Measurements from ENCODE around the gene GRPEL2.

DNA sequence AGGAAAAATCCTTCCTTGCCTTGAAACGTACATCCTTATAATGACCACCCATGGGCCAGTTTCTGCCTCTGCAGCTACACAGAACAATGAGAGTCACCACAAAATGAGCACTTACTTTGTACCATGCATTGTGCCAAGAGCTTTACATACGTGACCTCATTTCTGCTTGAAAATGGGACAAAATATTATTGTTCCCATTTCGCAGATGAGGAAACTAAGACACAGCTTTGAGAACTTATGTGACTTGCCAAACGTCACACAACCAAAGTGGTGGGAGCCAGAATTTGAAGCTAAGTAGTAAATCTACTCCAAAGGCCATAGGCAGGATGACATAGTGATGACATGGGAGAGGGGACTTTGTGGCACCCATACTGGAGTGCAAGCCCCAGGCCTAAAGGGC lies 34.8 kb upstream of the GRPEL2 start:
- TF ChIP-seq, protein P1, sequence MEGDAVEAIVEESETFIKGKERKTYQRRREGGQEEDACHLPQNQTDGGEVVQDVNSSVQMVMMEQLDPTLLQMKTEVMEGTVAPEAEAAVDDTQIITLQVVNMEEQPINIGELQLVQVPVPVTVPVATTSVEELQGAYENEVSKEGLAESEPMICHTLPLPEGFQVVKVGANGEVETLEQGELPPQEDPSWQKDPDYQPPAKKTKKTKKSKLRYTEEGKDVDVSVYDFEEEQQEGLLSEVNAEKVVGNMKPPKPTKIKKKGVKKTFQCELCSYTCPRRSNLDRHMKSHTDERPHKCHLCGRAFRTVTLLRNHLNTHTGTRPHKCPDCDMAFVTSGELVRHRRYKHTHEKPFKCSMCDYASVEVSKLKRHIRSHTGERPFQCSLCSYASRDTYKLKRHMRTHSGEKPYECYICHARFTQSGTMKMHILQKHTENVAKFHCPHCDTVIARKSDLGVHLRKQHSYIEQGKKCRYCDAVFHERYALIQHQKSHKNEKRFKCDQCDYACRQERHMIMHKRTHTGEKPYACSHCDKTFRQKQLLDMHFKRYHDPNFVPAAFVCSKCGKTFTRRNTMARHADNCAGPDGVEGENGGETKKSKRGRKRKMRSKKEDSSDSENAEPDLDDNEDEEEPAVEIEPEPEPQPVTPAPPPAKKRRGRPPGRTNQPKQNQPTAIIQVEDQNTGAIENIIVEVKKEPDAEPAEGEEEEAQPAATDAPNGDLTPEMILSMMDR (IDR thresholded peaks at IDR 0.05 in 8 of 11, conservative IDR thresholded peaks at IDR 0.05 in 3 of 11): no peak
- no peak for TF ChIP-seq POLR2A (IDR thresholded peaks at IDR 0.05)

Measured in spleen (tissue), 7 donors.